GM23338 (cell line): ENCODE data around the gene OSGIN1.

ENCODE experiments used
- CTCF ChIP-seq, 2 experiments: fragments of 200-600 bp in 1 of 2; sonication (generic) in 1 of 2; conservative IDR thresholded peaks; 2 replicates each; pipeline versions ENCODE4 v1.5.1 to v1.6.1; 2016 to 2017; ENCODE audit warnings: antibody characterized with exemption in 2 of 2, low read depth in 2 of 2, mild to moderate bottlenecking in 2 of 2, moderate library complexity in 1 of 2
- EZH2 ChIP-seq: fragments of 200-600 bp; sonication (generic); IDR thresholded peaks from one replicate; pipeline ENCODE4 v1.8.0; 2017; ENCODE audit warnings: antibody characterized with exemption, mild to moderate bottlenecking, low read depth; ENCODE audit not compliant: unreplicated experiment

- peak; percentile 16 to 26; a peak in 2 of 4 replicates for TF ChIP-seq CTCF (conservative IDR thresholded peaks at IDR 0.05; ENCODE audit: low read depth in 2 of 2)
- TF ChIP-seq EZH2 = no peak
Observed at GRCh38 chr16:83996481-83997252, 43.6 kb downstream of the OSGIN1 start.
